Activated T-cell treated with anti-CD3 and anti-CD28 coated beads for 48 hours (primary cell): ENCODE results near the gene RETREG1.

Experiments
- DNase-seq: peaks from one replicate; pipeline ENCODE4 v3.0.0-alpha.2; 2020; ENCODE audit warnings: low read depth

The RETREG1 gene

DNA sequence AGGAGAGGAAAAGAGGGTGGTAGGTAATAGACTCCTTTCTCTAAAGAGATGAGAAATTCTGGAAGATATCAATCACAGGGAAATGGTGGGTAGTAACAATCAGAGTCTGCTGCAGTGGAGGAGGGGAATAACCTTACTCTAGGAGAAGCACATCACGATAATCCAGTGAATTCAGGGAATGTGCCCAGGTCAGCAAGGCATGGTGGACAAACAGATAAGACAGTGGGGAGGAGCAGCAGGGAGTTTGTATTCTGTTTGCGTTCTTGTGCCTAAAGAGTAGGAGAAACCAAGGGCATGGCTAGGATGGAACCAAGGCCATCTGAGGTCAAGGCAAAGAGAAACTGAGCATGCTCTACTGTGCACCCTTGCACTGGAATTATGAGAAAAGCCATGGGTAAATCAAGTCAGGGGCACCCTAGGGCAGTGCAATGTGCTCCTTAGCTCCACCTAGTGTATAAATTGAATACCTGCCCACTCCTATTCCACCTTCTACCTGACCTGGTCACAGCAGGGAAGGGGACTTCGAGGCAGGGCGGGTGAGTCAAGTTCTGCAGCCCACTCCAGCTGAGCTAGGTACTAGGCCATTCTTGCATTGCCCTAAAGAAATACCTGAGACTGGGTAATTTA lies 31.6 kb downstream of the RETREG1 start:
- DNase-seq: no peak

- no peak for DNase-seq
Observed at GRCh38 chr5:16582081-16582480, 34.7 kb downstream of the RETREG1 start.

GRCh38 chr5:16580382-16580781 lies 36.4 kb downstream of the RETREG1 start:
- no peak for DNase-seq

DNA sequence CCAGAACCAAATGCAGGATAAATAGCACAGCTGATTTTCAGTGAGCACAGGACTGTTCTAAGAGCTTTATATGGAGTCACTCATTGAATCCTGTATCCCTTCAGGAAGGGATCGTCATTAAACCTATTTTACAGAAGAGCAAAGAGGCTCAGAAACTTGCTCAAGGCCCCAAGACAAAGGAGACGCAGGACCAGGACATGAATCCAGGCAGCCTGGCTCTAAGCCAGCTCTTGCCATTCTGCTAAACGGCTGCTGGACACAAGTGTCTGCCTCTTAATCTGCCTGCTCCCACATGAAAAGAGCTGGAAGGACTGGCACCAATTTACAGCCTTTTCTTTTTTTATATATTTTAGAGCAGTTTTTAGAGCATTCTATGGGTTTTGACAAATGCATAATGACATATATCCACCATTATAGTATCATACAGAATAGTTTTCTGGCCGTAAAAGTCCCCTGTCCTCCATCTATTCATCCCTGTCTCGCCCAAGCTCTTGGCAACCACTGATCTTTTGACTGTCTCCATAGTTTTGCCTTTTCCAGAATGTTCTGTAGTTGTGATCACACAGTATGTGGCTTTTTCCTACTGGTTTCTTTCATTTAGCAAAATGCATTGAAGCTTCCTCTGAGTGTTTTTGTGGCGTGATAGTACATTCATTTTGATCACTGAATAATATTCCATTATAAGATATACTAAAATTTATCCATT lies 37.5 kb downstream of the RETREG1 start:
- DNase-seq: no peak

DNA sequence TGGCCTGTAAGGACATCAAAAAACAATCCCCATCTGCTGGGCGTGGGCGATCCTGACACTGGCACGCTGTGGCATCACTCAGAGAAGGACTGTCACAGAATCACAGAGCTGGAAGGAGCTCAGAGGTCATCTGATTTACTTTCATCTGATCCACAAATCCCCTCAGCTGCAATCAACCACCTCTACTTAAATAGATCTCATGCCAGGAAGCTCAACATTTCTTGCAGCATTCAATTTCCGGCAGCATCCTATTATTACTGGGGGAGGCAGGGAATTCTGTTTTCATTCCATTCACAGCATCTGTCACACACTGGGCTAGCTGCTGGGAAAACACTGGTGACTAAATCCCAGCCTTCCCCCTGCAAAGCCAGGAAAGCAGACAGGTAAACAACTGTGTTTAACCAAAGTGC lies 38.3 kb downstream of the RETREG1 start:
- no peak for DNase-seq

- DNase-seq: no peak
Observed at GRCh38 chr5:16577677-16578076, 39.1 kb downstream of the RETREG1 start.

- DNase-seq: no peak
Observed at GRCh38 chr5:16574789-16575721, 41.7 kb downstream of the RETREG1 start.

DNA sequence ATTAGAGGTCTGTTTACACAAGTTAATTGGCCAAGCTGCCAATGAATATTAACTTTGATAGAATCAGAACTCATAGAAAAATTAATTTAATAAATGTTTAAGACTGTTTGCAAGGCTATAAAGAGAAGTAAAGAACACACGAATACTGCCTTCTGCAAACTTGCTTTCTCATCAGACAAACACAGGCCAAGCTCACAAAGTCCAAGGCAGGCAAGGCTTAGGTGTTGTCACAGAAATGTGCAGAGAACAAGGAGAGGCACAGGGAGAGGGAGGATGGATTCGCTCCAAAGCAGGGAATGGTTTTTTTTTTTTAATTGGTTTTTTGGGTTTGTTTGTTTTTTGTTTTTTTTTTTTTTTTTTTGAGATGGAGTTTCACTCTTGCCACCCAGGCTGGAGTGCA lies 43.4 kb downstream of the RETREG1 start:
- no peak for DNase-seq

DNA sequence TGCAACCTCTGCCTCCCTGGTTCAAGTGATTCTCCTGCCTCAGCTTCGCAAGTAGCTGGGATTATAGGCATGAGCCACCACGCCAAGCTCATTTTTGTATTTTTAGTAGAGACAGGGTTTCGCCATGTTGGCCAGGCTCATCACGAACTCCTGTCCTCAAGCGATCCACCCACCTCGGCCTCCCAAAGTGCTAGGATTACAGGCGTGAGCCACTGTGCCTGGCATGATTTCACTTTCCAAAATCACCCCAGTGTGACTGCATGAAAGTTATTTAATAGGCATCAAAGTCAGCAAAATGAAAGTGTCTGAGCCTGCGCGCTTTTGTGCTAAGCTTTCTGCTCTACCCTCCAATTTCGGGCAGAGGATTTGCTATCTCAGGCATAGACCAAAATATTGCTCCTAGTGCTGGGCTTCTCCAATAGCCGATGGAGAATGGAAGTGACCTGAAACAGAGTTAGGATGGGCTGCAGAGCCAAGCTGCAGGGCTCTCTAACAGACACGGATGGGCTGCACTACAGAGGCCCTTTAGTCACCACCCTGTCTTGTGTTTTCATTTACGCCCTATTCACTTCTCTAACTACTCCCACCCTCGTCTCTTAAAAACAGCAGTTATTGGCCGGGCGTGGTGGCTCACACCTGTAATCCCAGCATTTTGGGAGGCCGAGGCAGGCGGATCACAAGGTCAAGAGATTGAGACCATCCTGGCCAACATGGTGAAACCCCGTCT lies 44.3 kb downstream of the RETREG1 start:
- no peak for DNase-seq

- no peak for DNase-seq
Observed at GRCh38 chr5:16571016-16571415, 45.8 kb downstream of the RETREG1 start.

DNA sequence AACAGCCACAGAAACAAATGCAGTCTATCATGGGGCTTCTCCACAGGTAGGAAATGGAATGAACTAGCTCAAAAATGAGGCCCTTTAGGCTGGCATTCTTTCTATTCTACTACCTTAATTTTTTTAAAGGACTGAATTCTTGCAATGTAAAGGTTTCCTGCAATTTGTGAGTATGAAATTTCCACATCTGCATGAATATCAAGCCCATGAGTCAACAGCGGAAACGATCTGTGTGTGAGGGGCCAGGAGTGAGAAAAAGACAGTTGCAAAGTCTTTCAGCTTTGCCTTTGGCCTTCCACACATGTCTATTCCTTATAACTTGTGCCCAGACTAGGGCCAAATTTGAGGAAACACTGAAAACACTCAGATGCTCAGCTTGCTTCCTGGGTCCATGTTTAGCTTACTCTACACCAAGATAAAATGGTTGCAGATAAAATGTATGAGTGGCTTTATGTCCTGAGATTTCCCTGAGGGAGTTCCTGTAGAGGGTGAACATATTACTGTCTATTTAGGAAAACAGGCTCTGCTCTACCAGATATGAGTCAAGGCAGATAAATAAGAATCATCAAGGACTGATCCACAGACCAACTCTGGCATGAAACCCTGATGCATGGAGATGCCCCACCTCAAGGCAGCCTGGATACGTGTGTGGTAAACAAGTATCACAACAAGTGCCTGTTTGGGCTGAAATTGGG lies 46.5 kb downstream of the RETREG1 start:
- no peak for DNase-seq

GRCh38 chr5:16568875-16569580 lies 47.8 kb downstream of the RETREG1 start:
- no peak for DNase-seq

DNA sequence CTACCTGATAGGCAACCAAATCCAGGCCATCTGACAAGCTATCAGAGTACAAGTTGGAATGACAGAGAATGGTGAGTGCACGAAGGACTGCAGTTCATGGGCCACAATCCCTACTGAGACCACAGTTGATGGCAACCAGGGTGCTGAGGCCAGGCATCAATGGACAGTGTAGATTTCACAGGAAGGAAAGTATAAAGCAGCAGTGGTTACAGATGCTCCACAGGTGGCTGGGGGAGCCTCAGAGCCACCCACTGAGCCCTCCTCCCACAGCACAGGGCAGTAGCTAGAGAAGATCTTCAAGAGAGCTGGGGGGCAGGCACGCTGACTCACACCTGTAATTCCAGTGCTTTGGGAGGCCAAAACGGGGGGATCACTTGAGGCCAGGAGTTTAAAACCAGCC lies 49.4 kb downstream of the RETREG1 start:
- no peak for DNase-seq

DNA sequence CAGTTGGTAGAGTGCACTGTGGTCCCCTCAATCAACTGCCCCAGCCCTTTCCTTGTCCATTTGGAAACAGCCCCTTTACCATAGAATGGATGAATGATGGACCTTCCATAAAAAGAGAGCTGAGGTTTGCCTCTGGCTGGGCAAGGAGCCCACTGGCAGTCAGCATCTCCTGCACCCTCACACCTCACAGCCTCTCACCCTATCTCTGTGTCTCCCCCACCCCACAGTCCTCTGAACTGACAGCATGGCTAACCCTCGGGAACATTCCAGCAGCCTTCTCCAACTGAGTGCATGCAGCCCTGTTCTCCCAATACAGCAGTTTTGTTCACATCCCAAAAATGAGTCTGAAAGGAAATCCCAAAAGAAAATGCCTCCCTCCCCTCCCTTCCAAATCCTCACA lies 51.7 kb downstream of the RETREG1 start:
- DNase-seq: no peak

DNA sequence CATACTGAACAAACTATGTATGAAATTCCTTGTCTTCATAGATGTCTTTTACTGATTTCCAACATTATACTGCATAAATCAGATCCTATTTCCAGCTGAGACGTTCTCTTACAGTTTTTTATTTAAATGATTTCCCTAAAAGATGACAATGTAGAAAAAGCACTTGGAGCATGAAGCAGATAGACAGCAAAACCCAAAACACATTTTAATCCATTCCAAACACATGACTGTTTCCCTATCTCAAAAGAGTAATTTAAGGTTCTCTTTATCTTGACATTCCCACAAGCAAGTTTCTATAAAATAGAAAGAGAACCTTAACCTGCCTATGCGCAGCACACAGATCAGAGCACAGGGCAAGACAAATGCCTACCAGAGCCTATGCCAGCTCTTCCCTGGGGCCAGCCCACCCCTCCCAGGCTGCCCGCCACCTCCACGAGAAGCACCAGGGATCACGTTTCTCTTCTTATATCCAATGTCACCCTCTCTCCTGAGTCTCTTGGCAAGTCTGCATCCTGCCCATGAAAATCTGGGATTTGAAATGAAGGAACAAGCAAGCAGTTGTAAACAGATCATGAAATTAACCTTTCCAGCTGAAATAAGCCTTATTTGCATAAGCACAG lies 52.4 kb downstream of the RETREG1 start:
- DNase-seq: no peak

DNA sequence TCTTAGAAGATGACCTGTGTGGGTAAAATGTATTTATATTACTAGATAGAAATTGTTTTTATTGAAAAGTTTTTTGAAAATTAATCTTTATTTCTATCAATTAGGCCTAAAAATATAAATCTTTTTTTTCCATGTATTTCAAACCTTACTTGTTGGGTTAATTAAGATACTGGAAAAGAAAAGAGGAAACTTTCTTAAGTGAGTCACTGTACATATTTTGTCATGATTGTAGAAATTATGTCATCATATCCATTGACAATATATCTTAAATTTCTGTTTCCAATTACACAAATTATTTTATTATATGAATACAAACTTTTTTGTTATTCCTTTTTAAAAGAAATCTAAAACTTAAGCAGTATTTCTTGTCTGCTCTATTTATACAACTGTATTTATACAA lies 53.1 kb downstream of the RETREG1 start:
- no peak for DNase-seq

GRCh38 chr5:16561660-16562059 lies 55.1 kb downstream of the RETREG1 start:
- DNase-seq: no peak

DNA sequence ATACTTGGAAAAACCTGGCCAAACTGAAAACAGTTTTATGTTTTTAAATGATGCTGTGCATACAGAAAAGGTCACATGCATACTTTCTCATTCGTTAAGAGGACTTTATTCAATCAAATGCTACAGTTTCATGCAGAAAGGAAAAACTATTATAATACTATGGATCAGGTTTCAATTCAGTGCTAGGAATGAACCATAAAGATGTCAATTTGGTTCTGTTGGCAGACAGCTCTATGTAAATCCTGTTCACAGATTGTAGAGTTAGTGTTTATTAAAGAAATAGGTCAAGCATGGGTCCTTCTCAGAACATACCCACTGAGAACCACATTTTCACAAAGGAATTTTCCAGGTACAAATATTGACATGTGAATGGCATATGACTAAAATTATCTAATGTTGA lies 57.1 kb downstream of the RETREG1 start:
- DNase-seq: no peak

DNA sequence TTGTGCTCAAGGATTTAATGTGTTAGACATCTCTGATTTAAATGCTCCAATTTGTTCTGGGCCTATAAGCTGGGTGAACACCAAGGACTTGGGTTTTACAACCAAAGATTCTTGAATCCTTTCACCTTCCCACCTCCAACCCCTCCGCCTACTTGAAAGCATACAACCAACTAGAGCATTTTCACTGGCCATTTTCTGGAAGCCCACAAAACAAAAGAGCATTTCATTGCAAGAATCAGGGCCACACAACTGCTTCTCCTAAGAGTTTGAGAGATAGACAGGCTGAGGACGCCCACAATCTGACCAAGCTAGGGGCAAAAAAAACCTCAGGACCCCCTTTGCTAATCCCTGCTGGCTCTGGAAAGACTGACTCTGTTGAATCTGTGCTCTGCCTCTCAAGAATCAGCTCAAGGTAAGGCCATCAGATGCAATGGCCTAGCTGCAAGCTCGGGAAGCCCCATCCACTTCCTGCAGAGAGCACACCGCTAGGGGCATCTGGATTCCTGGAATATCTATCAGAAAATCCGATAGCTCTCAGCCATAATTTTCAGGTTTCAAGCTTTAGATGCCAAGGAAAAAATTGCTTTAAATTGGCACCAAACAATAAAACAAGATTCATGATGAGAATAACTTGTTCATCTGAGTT lies 57.7 kb downstream of the RETREG1 start:
- DNase-seq: no peak

DNA sequence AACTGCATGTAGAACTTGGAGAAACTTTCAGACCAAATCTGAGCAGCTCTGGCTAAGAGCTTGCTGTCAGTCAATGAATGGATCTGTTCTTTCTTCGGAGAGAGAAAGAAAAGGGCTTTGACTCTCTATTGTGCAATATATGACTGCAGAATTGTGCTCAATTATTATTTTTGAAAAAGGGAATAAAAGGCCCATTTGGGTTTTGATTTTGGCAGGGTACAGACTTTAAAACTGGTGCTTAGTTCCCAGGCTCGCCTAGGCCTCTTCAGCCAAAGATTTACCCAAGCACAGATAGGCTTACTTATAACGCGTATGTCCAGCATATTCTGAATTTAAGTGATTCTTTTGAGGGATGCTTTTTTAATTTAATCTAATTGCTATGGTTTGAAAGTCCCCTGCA lies 59.3 kb downstream of the RETREG1 start:
- DNase-seq: no peak
